BLaER1 treated with 17β-estradiol and CSF1 and Interleukin-3, amounts not matched to agents 10 nM and 100 nM (cell line): Measurements from ENCODE around the gene NPLOC4.

Experiments
- H3K27ac ChIP-seq, 11 experiments: shearing (Covaris generic); formaldehyde crosslinking; 2 replicates each; pipeline ENCODE4 v1.8.1; 2022
- H3K27me3 ChIP-seq, 11 experiments: shearing (Covaris generic); formaldehyde crosslinking; 2 replicates each; pipeline ENCODE4 v1.8.1; 2022
- H3K36me3 ChIP-seq, 11 experiments: shearing (Covaris generic); formaldehyde crosslinking; 2 replicates each; pipeline ENCODE4 v1.8.1; 2022
- H3K4me1 ChIP-seq, 10 experiments: shearing (Covaris generic); formaldehyde crosslinking; 2 replicates each; pipeline ENCODE4 v1.8.1; 2022
- H3K4me2 ChIP-seq, 11 experiments: shearing (Covaris generic); formaldehyde crosslinking; 2 replicates each; pipeline ENCODE4 v1.8.1; 2022
- H3K4me3 ChIP-seq, 10 experiments: shearing (Covaris generic); formaldehyde crosslinking; 2 replicates each; pipeline ENCODE4 v1.8.1; 2022
- H3K9ac ChIP-seq, 11 experiments: shearing (Covaris generic); formaldehyde crosslinking; 2 replicates each; pipeline ENCODE4 v1.8.1; 2022
- H3K9me3 ChIP-seq, 11 experiments: shearing (Covaris generic); formaldehyde crosslinking; replicated peaks in 1 of 11; 2 replicates each; pipeline ENCODE4 v1.8.1; 2022
- H4K20me1 ChIP-seq, 11 experiments: shearing (Covaris generic); formaldehyde crosslinking; 2 replicates each; pipeline ENCODE4 v1.8.1; 2022
- Cebpa-rat ChIP-seq, 11 experiments: shearing (Covaris generic); IDR thresholded peaks; 2 replicates each; pipeline ENCODE4 v1.8.1; 2022

Gene NPLOC4

GRCh38 chr17:81656118-81656743 lies 19.3 kb upstream of the NPLOC4 start, which contains the start of gene PDE6G:
TSS of gene PDE6G (minus strand) at chr17:81656542. CDS start at chr17:81653305, 3,237 bp downstream.
- peak within 1 kb of the TSS; percentile 53 to 92 (median 80) for H3K4me2 ChIP-seq
- no peaks in the 10 kb centered on the region for H4K20me1 ChIP-seq
- no peaks in the 10 kb centered on the region for H3K9me3 ChIP-seq

GRCh38 chr17:81655378-81656117 lies 18.6 kb upstream of the NPLOC4 start:
- H3K4me1 ChIP-seq: peaks cover 53 to 82% (median 74%) of the 10 kb centered on the region in 10 experiments
- 0 out of 22 replicates have a peak, but pooled peaks cover 0 to 2% (median 0%) of the 10 kb centered on the region in 11 experiments for H3K9me3 ChIP-seq
- H3K9ac ChIP-seq: peak overlapping the region in 8 of 11 experiments; percentile 3 to 70 (median 62); a peak in 14 of 22 replicates
- no peak for TF ChIP-seq Cebpa-rat (IDR thresholded peaks at IDR 0.05)
- H3K36me3 ChIP-seq: no peaks in the 10 kb centered on the region
- no peaks in the 10 kb centered on the region for H4K20me1 ChIP-seq
- H3K4me3 ChIP-seq: no peak overlapping the region
- peak overlapping the region; percentile 53 to 92 (median 80) for H3K4me2 ChIP-seq
- H3K27ac ChIP-seq: peak overlapping the region in 7 of 11 experiments; percentile 49 to 80 (median 74); a peak in 13 of 22 replicates
- H3K27me3 ChIP-seq: no peaks in the 10 kb centered on the region

More at GRCh38 chr17:81656118-81656743, 19.3 kb upstream of the NPLOC4 start, which contains the start of gene PDE6G:
- no peaks in the 10 kb centered on the region for H3K27me3 ChIP-seq
- H3K4me1 ChIP-seq: peaks cover 53 to 78% (median 68%) of the 10 kb centered on the region in 10 experiments
- peak within 1 kb of the TSS in 2 of 10 experiments; percentile 23 to 31; a peak in 4 of 20 replicates for H3K4me3 ChIP-seq
- H3K27ac ChIP-seq: peak within 1 kb of the TSS in 10 of 11 experiments; percentile 9 to 80 (median 64); a peak in 17 of 22 replicates
- H3K36me3 ChIP-seq: no peaks in the 10 kb centered on the region
- TF ChIP-seq Cebpa-rat (IDR thresholded peaks at IDR 0.05): no peak
- peak within 1 kb of the TSS in 10 of 11 experiments; percentile 24 to 70 (median 61); a peak in 17 of 22 replicates for H3K9ac ChIP-seq

- Histone ChIP-seq H3K4me2 (peak overlapping the region; percentile 95 to 99 (median 99)), H3K4me1 (peaks cover 46 to 69% (median 63%) of the 10 kb centered on the region in 10 experiments), H3K4me3 (peak overlapping the region; percentile 50 to 69 (median 58)), H3K27me3 (no peaks in the 10 kb centered on the region), H3K36me3 (peaks cover 0 to 5% (median 0%) of the 10 kb centered on the region in 11 experiments; a peak in 1 of 22 replicates), H3K27ac (peak overlapping the region; percentile 68 to 88 (median 81)), H3K9me3 (peaks cover 19 to 24% (median 20%) of the 10 kb centered on the region in 11 experiments), H4K20me1 (no peaks in the 10 kb centered on the region), H3K9ac (peak overlapping the region; percentile 70 to 85 (median 79))
- TF ChIP-seq Cebpa-rat (IDR thresholded peaks at IDR 0.05): no peak
Measured at GRCh38 chr17:81652906-81653771, 16.2 kb upstream of the NPLOC4 start.

DNA sequence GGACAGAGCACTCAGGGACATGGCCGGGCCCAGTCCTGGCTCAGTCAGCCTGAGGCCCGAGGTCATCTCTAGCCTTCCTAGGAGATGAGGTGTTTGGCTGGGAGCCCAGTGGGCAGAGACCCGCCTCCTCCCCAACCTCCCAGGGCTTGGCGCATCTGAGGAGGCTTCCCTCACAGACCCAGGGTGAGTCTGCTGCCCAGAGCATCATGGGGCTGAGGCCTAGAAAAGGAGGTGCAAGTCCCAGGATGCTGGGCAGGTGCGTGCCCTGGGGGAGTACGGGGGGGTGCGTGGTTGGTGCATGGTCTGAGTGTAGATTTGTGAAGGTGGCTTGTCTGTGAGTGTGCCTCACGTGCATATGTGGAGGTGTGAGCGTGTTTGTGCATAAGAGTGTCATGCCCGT lies 14.8 kb upstream of the NPLOC4 start:
- peaks cover 19 to 28% (median 24%) of the 10 kb centered on the region in 11 experiments for H3K9me3 ChIP-seq
- H3K4me1 ChIP-seq: peaks cover 37 to 60% (median 54%) of the 10 kb centered on the region in 10 experiments
- H3K27me3 ChIP-seq: no peaks in the 10 kb centered on the region
- no peaks in the 10 kb centered on the region for H4K20me1 ChIP-seq
- H3K4me3 ChIP-seq: no peak overlapping the region
- TF ChIP-seq Cebpa-rat (IDR thresholded peaks at IDR 0.05): no peak
- H3K27ac ChIP-seq: no peak overlapping the region
- H3K4me2 ChIP-seq: peak overlapping the region in 8 of 11 experiments; percentile 18 to 54 (median 35); a peak in 11 of 22 replicates
- peaks cover 0 to 5% (median 0%) of the 10 kb centered on the region in 11 experiments; a peak in 1 of 22 replicates for H3K36me3 ChIP-seq
- no peak overlapping the region for H3K9ac ChIP-seq

GRCh38 chr17:81650951-81651350 lies 14.0 kb upstream of the NPLOC4 start:
- Histone ChIP-seq H3K9me3 (peaks cover 19 to 28% (median 24%) of the 10 kb centered on the region in 11 experiments), H3K4me1 (peaks cover 30 to 52% (median 46%) of the 10 kb centered on the region in 10 experiments), H3K9ac (peak overlapping the region in 1 of 11 experiments; percentile 23; a peak in 1 of 22 replicates), H3K27me3 (no peaks in the 10 kb centered on the region), H3K4me2 (peak overlapping the region in 5 of 11 experiments; percentile 28 to 54 (median 53); a peak in 9 of 22 replicates), H4K20me1 (no peaks in the 10 kb centered on the region), H3K4me3 (no peak overlapping the region), H3K27ac (no peak overlapping the region; a peak in 1 of 22 replicates), H3K36me3 (peaks cover 0 to 5% (median 0%) of the 10 kb centered on the region in 11 experiments; a peak in 1 of 22 replicates)
- no peak for TF ChIP-seq Cebpa-rat (IDR thresholded peaks at IDR 0.05)

DNA sequence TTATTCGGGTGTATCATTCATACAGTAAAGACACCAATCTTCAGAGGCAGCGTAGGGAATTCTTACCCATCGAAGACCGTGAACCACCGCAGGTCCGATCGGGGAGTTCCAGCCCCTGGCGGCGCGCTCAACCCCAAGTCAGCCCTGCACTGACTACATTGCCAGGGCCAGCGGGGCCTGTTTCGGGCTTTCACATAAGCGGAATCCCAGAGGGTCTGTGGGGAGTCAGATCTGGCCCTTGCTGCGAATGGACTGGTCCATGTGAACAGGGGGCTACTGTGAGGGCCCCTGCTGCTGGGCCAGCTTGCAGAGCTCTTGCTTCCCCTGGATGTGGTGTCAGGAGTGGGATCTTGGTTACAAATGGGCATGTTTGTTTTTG lies 11.8 kb upstream of the NPLOC4 start:
- no peak overlapping the region for H3K4me3 ChIP-seq
- H3K36me3 ChIP-seq: peaks cover 0 to 5% (median 0%) of the 10 kb centered on the region in 11 experiments; a peak in 1 of 22 replicates
- H3K27ac ChIP-seq: no peak overlapping the region
- no peak overlapping the region for H3K4me2 ChIP-seq
- no peaks in the 10 kb centered on the region for H4K20me1 ChIP-seq
- peaks cover 29 to 50% (median 45%) of the 10 kb centered on the region in 10 experiments for H3K4me1 ChIP-seq
- no peak for TF ChIP-seq Cebpa-rat (IDR thresholded peaks at IDR 0.05)
- peaks cover 19 to 28% (median 24%) of the 10 kb centered on the region in 11 experiments for H3K9me3 ChIP-seq
- H3K27me3 ChIP-seq: no peaks in the 10 kb centered on the region
- H3K9ac ChIP-seq: no peak overlapping the region

DNA sequence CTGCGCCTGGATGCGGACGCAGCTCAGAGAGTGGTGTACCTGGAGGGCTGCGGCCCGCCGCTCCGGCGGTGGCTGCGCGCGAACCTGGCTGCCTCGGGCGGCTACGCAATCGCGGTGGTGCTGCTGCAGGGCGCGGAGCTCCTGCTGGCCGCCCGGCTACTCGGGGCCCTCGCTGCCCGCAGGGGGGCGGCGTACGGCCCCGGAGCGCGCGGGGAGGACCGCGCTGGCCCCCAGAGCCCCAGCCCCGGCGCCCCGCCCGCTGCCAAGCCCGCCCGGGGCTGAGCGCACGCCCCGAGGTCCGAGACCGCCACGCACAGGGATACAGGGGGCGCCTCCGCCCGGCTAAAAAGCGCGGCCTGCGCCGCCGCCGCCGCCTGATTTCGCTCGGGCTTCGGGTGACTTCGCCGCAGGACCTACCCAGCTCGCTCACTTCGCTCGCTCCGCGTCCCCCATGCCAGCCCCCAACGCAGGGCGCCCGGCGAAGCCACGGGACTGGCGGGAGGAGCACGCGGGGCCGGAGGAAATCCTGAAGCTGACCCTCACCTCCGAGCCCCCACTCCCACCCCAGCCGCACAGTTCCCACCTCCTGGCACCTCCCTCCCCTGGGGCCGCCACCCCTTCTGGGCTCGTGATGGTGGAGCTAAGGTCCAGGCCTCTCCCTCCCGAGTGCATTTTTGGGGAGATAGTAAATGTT lies 11.2 kb upstream of the NPLOC4 start:
- no peak for TF ChIP-seq Cebpa-rat (IDR thresholded peaks at IDR 0.05)
- no peak overlapping the region for H3K9ac ChIP-seq
- H4K20me1 ChIP-seq: no peaks in the 10 kb centered on the region
- H3K4me3 ChIP-seq: no peak overlapping the region
- H3K4me1 ChIP-seq: peaks cover 24 to 45% (median 39%) of the 10 kb centered on the region in 10 experiments
- no peak overlapping the region for H3K4me2 ChIP-seq
- H3K27me3 ChIP-seq: no peaks in the 10 kb centered on the region
- H3K36me3 ChIP-seq: peaks cover 0 to 5% (median 0%) of the 10 kb centered on the region in 11 experiments; a peak in 1 of 22 replicates
- no peak overlapping the region for H3K27ac ChIP-seq
- H3K9me3 ChIP-seq: peaks cover 19 to 28% (median 24%) of the 10 kb centered on the region in 11 experiments

- no peak for TF ChIP-seq Cebpa-rat (IDR thresholded peaks at IDR 0.05)
- Histone ChIP-seq H3K4me2 (no peak overlapping the region), H3K36me3 (peaks cover 0 to 5% (median 0%) of the 10 kb centered on the region in 11 experiments; a peak in 1 of 22 replicates), H4K20me1 (no peaks in the 10 kb centered on the region), H3K27ac (no peak overlapping the region), H3K4me1 (peaks cover 18 to 40% (median 34%) of the 10 kb centered on the region in 10 experiments), H3K27me3 (no peaks in the 10 kb centered on the region), H3K4me3 (no peak overlapping the region), H3K9ac (no peak overlapping the region), H3K9me3 (peaks cover 19 to 28% (median 24%) of the 10 kb centered on the region in 11 experiments)
Measured at GRCh38 chr17:81647640-81648012, 10.7 kb upstream of the NPLOC4 start.
